Ishikawa (cell line): ENCODE measurements around the gene SHF.

ENCODE experiments used
- CEBPB ChIP-seq: IDR thresholded peaks from 2 replicates; pipeline ENCODE4 v1.6.1; 2012
- CREB1 ChIP-seq: IDR thresholded peaks from 2 replicates; pipeline ENCODE4 v1.6.1; 2012; ENCODE audit warnings: low read depth
- EGR1 ChIP-seq: IDR thresholded peaks from 2 replicates; pipeline ENCODE4 v1.6.1; 2012
- EP300 ChIP-seq: IDR thresholded peaks from 2 replicates; pipeline ENCODE4 v1.6.1; 2012; ENCODE audit warnings: borderline replicate concordance
- FOXM1 ChIP-seq: IDR thresholded peaks from 2 replicates; pipeline ENCODE4 v1.6.1; 2012; ENCODE audit warnings: low read depth, borderline replicate concordance
- NFIC ChIP-seq: IDR thresholded peaks from 2 replicates; pipeline ENCODE4 v1.6.1; 2012
- RAD21 ChIP-seq: IDR thresholded peaks from 2 replicates; pipeline ENCODE4 v1.6.1; 2012; ENCODE audit warnings: low read depth
- TAF1 ChIP-seq: IDR thresholded peaks from 2 replicates; pipeline ENCODE4 v1.6.1; 2012; ENCODE audit warnings: low read depth, mild to moderate bottlenecking
- TCF12 ChIP-seq: IDR thresholded peaks from 2 replicates; pipeline ENCODE4 v1.6.1; 2012; ENCODE audit warnings: low read depth
- TEAD4 ChIP-seq: IDR thresholded peaks from 2 replicates; pipeline ENCODE4 v1.6.1; 2012
- YY1 ChIP-seq: IDR thresholded peaks from 2 replicates; pipeline ENCODE4 v1.6.1; 2012; ENCODE audit warnings: low read depth
- ZBTB7A ChIP-seq: IDR thresholded peaks from 2 replicates; pipeline ENCODE4 v1.6.1; 2012; ENCODE audit warnings: low read depth
- TF ChIP-seq, protein P1 (sequence below): IDR thresholded peaks from 2 replicates; pipeline ENCODE4 v1.6.1; 2012
- TF ChIP-seq, protein P2 (sequence below): IDR thresholded peaks from 2 replicates; pipeline ENCODE4 v1.6.1; 2012
- TF ChIP-seq, protein P3 (sequence below): IDR thresholded peaks from 2 replicates; pipeline ENCODE4 v1.6.1; 2012; ENCODE audit warnings: low read depth, mild to moderate bottlenecking

Gene SHF

DNA sequence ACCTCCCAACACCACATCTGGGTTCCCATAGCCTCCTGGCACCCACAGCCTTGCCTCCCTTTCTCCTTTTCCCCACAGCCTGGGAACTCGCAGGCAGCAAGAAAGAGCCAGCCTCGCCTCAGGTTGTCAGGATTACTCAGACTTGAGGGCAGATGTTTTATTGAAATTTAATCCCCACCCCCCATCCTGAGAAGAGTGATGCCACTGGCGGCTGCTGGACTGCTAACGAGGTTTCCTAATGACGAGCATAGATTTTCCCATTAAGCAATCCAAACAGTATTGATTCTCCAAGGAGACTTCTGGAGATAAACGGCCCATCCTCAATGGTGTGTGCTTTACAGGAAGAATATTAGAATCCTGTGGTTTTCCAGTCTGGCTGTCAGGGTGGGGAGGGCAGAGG lies 13.7 kb downstream of the SHF start:
- TF ChIP-seq NFIC: no peak

DNA sequence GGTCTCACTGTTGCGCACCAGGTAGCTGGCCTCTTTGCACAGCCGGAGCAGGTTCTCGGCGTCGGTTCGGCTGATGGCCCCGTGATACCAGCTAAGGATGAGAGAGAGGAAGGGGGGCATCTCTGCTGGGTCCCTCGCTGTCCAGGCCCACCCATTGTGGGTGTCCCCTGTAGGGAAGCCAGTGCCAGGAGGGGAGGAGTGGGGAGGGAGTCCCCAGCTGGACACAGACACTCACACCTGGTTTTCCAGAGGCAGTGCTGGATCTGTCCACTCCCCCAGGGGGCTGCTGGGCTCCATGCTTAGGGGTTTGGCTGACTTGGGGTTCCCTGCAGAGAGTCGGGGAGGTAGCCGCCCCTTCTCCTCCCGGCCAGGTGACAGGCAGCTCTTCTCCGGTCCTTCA lies 15.9 kb downstream of the SHF start:
- TF ChIP-seq, protein P1, sequence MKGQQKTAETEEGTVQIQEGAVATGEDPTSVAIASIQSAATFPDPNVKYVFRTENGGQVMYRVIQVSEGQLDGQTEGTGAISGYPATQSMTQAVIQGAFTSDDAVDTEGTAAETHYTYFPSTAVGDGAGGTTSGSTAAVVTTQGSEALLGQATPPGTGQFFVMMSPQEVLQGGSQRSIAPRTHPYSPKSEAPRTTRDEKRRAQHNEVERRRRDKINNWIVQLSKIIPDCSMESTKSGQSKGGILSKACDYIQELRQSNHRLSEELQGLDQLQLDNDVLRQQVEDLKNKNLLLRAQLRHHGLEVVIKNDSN: no peak
- TF ChIP-seq TEAD4 (no peak), RAD21 (no peak), CREB1 (no peak), CEBPB (no peak), ZBTB7A (no peak), TCF12 (no peak), YY1 (no peak), TAF1 (no peak), EGR1 (no peak), EP300 (no peak), NFIC (no peak), FOXM1 (no peak)
- TF ChIP-seq, protein P2, sequence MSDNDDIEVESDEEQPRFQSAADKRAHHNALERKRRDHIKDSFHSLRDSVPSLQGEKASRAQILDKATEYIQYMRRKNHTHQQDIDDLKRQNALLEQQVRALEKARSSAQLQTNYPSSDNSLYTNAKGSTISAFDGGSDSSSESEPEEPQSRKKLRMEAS: no peak
- TF ChIP-seq, protein P3, sequence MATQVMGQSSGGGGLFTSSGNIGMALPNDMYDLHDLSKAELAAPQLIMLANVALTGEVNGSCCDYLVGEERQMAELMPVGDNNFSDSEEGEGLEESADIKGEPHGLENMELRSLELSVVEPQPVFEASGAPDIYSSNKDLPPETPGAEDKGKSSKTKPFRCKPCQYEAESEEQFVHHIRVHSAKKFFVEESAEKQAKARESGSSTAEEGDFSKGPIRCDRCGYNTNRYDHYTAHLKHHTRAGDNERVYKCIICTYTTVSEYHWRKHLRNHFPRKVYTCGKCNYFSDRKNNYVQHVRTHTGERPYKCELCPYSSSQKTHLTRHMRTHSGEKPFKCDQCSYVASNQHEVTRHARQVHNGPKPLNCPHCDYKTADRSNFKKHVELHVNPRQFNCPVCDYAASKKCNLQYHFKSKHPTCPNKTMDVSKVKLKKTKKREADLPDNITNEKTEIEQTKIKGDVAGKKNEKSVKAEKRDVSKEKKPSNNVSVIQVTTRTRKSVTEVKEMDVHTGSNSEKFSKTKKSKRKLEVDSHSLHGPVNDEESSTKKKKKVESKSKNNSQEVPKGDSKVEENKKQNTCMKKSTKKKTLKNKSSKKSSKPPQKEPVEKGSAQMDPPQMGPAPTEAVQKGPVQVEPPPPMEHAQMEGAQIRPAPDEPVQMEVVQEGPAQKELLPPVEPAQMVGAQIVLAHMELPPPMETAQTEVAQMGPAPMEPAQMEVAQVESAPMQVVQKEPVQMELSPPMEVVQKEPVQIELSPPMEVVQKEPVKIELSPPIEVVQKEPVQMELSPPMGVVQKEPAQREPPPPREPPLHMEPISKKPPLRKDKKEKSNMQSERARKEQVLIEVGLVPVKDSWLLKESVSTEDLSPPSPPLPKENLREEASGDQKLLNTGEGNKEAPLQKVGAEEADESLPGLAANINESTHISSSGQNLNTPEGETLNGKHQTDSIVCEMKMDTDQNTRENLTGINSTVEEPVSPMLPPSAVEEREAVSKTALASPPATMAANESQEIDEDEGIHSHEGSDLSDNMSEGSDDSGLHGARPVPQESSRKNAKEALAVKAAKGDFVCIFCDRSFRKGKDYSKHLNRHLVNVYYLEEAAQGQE: no peak

DNA sequence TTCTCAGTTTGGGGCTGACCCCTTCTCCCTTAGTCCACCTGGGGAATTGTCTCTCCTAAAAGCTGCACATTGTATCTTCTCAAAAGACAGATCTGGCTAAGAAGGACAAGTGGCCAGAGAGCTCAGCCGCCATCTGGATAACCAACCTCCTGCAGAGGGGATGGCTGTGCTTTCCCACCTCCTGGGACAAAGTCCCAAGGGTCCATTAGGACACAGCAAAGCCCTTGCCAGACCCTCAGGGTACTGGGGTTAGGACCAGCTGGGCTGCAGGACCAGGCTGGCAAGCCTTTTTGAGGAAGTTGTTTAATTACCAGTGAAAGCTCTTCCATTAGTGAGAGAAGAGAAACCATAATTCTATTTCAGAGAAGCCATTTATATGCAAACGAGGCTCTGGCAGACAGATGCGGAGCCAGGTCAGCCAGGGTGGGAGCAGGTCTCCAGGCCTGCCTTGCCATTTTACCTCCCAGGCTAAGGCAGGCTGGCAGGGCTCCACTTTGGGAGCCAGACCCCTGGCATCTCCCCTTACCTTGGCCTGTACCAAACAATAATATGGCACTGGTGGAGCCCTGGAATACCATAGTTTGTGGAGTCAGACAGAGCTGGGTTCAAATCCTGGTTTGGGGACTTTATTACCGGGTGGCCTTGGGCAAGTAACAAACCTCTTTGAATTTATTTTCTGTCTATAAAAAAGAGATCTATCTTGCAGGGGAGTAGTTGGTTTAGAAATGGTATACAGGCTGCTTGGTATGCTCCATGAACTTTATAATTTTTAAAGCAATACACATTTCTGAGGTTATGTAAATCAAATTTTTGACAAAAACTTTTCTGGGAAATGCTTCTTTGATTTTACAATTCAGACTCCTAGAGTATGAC lies 17.9 kb downstream of the SHF start:
- TF ChIP-seq EP300: no peak
- TF ChIP-seq TEAD4: no peak
- TF ChIP-seq, protein P2: no peak
- TF ChIP-seq TCF12: no peak
- TF ChIP-seq, protein P1: no peak
- TF ChIP-seq ZBTB7A: no peak
- TF ChIP-seq, protein P3: no peak
- no peak for TF ChIP-seq RAD21

DNA sequence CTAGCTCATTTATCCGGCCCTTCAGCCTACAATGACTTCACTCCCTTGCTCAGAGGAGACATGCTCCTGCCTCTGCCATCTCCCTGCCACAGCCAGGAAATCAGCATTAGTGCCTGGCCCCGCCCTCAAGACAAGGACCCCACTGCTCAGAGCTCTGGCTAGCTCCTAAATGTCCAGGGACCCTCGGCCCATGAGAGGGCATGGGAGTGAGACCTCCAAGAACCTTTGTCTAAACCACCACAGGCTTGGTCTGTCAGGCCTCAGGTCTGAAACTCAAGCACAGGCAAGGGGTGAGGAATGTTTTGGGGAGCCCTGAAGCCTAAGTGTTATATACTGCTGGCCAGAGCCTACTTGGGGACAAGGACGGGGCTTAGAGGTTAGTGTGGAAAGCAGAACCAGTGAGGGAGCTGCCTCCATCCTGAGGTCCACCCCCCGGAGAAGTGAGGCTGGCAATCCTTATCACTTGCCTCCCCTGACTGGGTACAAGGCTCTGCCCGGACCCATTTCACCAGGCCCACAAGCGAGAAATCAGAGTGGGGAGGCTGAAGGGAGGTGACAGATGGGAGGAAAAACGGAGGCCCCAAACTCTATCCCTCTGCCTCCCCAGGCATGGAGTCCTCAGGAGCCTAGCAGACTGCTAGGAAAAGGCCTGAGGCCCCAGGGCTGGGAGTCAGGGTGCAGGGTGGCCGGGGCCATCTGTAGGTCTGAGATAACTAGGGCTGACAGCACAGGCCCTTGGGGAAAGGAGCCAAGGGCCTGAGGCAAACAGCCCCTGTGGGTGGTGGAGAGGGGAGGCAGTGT lies 18.8 kb downstream of the SHF start:
- TF ChIP-seq EP300: no peak
- TF ChIP-seq RAD21: no peak

DNA sequence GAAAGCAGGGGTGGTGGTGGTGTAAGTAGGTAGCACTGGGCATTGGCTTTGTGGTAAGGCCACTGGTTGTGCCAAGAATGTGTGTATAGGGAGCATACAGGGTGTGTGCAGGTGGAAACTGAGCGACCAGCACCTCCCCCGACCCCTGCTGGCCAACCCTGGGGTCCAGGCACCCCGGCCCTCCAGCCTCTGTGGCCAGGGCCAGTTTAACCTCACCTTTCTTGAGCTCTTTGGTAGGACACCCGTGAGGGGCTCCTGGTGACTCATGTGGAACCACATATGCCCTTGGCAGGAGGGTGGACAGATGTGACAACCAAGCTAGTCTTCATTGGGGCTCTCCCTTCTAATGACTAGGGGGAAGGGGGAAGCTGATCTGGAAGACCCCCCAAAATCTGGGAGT lies 19.5 kb downstream of the SHF start:
- no peak for TF ChIP-seq NFIC
- TF ChIP-seq EP300: no peak
- TF ChIP-seq, protein P2: no peak
- TF ChIP-seq CREB1: no peak
- no peak for TF ChIP-seq TAF1
- no peak for TF ChIP-seq ZBTB7A
- no peak for TF ChIP-seq RAD21
- no peak for TF ChIP-seq EGR1
- TF ChIP-seq TCF12: no peak
- no peak for TF ChIP-seq YY1
- TF ChIP-seq, protein P1: no peak
- TF ChIP-seq TEAD4: no peak
- no peak for TF ChIP-seq FOXM1
- TF ChIP-seq CEBPB: no peak
- TF ChIP-seq, protein P3: no peak
